SKM-1 treated with dmso at 0.1 percent for 144 hours (cell line): Measurements from ENCODE around the gene CCDC74A.
"Not testable (repeated sequence)": the region's sequence is repeated elsewhere in the genome, so short reads cannot be mapped to it uniquely, and the experiment has no call there.

Experiments used
- DNase-seq: peaks from one replicate; lab custom pipeline; 2025; ENCODE audit not compliant: unreplicated experiment; lab: John Stamatoyannopoulos, UW

CCDC74A gene

GRCh38 chr2:131498321-131498973 is 29.2 kb upstream of the CCDC74A start:
- not testable (repeated sequence) for DNase-seq

- not testable (repeated sequence) for DNase-seq
These were observed 24.1 kb upstream of the CCDC74A start for GRCh38 chr2:131503587-131503986.

- DNase-seq = not testable (repeated sequence)
These were observed 23.5 kb upstream of the CCDC74A start for GRCh38 chr2:131504082-131504750.

- DNase-seq = no peak
These were observed 18.1 kb upstream of the CCDC74A start for GRCh38 chr2:131509615-131510014.

GRCh38 chr2:131511291-131511968 is 16.3 kb upstream of the CCDC74A start:
- DNase-seq = not testable (repeated sequence)

GRCh38 chr2:131511969-131512870 is 15.5 kb upstream of the CCDC74A start:
- DNase-seq = not testable (repeated sequence)

GRCh38 chr2:131514408-131515166 is 13.1 kb upstream of the CCDC74A start:
- DNase-seq = not testable (repeated sequence)

- not testable (repeated sequence) for DNase-seq
These were observed 12.5 kb upstream of the CCDC74A start for GRCh38 chr2:131515235-131515634.

GRCh38 chr2:131516011-131516410 is 11.7 kb upstream of the CCDC74A start:
- DNase-seq = no peak

- not testable (repeated sequence) for DNase-seq
These were observed 11.1 kb upstream of the CCDC74A start for GRCh38 chr2:131516621-131517020.

GRCh38 chr2:131517106-131517831 is 10.4 kb upstream of the CCDC74A start:
- no peak for DNase-seq

GRCh38 chr2:131517856-131518255 is 9.8 kb upstream of the CCDC74A start:
- DNase-seq = not testable (repeated sequence)

- DNase-seq = not testable (repeated sequence)
These were observed 9.2 kb upstream of the CCDC74A start for GRCh38 chr2:131518531-131518930.

- no peak for DNase-seq
These were observed 8.2 kb upstream of the CCDC74A start for GRCh38 chr2:131519466-131519865.

GRCh38 chr2:131519871-131520470 is 7.7 kb upstream of the CCDC74A start:
- not testable (repeated sequence) for DNase-seq

- DNase-seq = no peak
These were observed 7.2 kb upstream of the CCDC74A start for GRCh38 chr2:131520526-131520925.

- not testable (repeated sequence) for DNase-seq
These were observed 6.2 kb upstream of the CCDC74A start for GRCh38 chr2:131521524-131521923.

- no peak for DNase-seq
These were observed 5.5 kb upstream of the CCDC74A start for GRCh38 chr2:131521961-131522781.
